HEK293T (cell line): ENCODE measurements around the gene KASH5.

ENCODE experiments used
- CTCF ChIA-PET: fragments of 350-600 bp; formaldehyde crosslinking; extraction: SDS; loops from one replicate; lab custom pipeline; 2021; ENCODE audit warnings: antibody characterized with exemption, inconsistent platforms; lab: Yijun Ruan, JAX
- POLR2A ChIA-PET: fragments of 350-600 bp; formaldehyde crosslinking; extraction: SDS; loops from one replicate; lab custom pipeline; 2020; ENCODE audit warnings: antibody characterized with exemption, inconsistent platforms; lab: Yijun Ruan, JAX
- DNase-seq: peaks from one replicate; pipeline ENCODE4 v3.0.0; 2012; ENCODE audit warnings: mixed read lengths; ENCODE audit errors: extremely low spot score
- ARNT ChIP-seq: fragments of 450-650 bp; IDR thresholded peaks from 2 replicates; pipeline ENCODE4 v1.6.1; 2017; ENCODE audit warnings: mild to moderate bottlenecking
- BHLHE40 ChIP-seq: fragments of 450-650 bp; IDR thresholded peaks from 2 replicates; pipeline ENCODE4 v1.6.1; 2016; ENCODE audit warnings: mild to moderate bottlenecking, moderate library complexity, borderline replicate concordance
- CTBP1 ChIP-seq: fragments of 450-650 bp; IDR thresholded peaks from 2 replicates; pipeline ENCODE4 v1.6.1; 2016; ENCODE audit warnings: borderline replicate concordance
- ELF4 ChIP-seq: fragments of 450-650 bp; IDR thresholded peaks from 2 replicates; pipeline ENCODE4 v1.6.1; 2017; ENCODE audit warnings: antibody characterized with exemption
- FOXA1 ChIP-seq: fragments of 450-650 bp; IDR thresholded peaks from 2 replicates; pipeline ENCODE4 v1.6.1; 2016; ENCODE audit warnings: mild to moderate bottlenecking
- FOXK2 ChIP-seq: fragments of 450-650 bp; IDR thresholded peaks from 2 replicates; pipeline ENCODE4 v1.6.1; 2016; ENCODE audit warnings: mild to moderate bottlenecking
- FOXM1 ChIP-seq: fragments of 450-650 bp; IDR thresholded peaks from 2 replicates; pipeline ENCODE4 v1.6.1; 2017; ENCODE audit warnings: mild to moderate bottlenecking, borderline replicate concordance
- HDGF ChIP-seq: fragments of 450-650 bp; IDR thresholded peaks from 2 replicates; pipeline ENCODE4 v1.6.1; 2017; ENCODE audit warnings: antibody characterized with exemption, borderline replicate concordance
- L3MBTL2 ChIP-seq: fragments of 450-650 bp; conservative IDR thresholded peaks from 2 replicates; pipeline ENCODE4 v1.6.1; 2016; ENCODE audit warnings: mild to moderate bottlenecking
- LEF1 ChIP-seq: fragments of 450-650 bp; IDR thresholded peaks from 2 replicates; pipeline ENCODE4 v1.6.1; 2017; ENCODE audit warnings: mild to moderate bottlenecking, borderline replicate concordance
- NFRKB ChIP-seq: fragments of 450-650 bp; IDR thresholded peaks from 2 replicates; pipeline ENCODE4 v1.6.1; 2016; ENCODE audit warnings: mild to moderate bottlenecking, moderate library complexity
- PKNOX1 ChIP-seq: fragments of 450-650 bp; IDR thresholded peaks from 2 replicates; pipeline ENCODE4 v1.6.1; 2016
- SP1 ChIP-seq: fragments of 450-650 bp; IDR thresholded peaks from 2 replicates; pipeline ENCODE4 v1.6.1; 2017
- SUZ12 ChIP-seq: fragments of 450-650 bp; IDR thresholded peaks from 2 replicates; pipeline ENCODE4 v1.6.1; 2016; ENCODE audit warnings: mild to moderate bottlenecking
- TARDBP ChIP-seq: fragments of 450-650 bp; IDR thresholded peaks from 2 replicates; pipeline ENCODE4 v1.6.1; 2016
- ZNF384 ChIP-seq: fragments of 450-650 bp; IDR thresholded peaks from 2 replicates; pipeline ENCODE4 v1.6.1; 2016

The KASH5 gene

GRCh38 chr19:49374665-49375434 is 13.2 kb upstream of the KASH5 start:
- TF ChIP-seq ARNT (no peak), ZNF384 (no peak), SUZ12 (no peak), BHLHE40 (no peak), LEF1 (no peak), SP1 (no peak), NFRKB (no peak), FOXA1 (no peak), L3MBTL2 (no peak), ELF4 (no peak), FOXK2 (no peak), PKNOX1 (no peak)
- ChIA-PET POLR2A (interaction anchor here (0.6 to 1.5 kb wide), 4 partner anchors 11 to 593 kb away, joined by 3 to 5 read pairs (median 4); partner anchors contain the start of genes ALDH16A1, DKKL1 and PIH1D1), CTCF (interaction anchor here (0.5 kb wide), 1 partner anchor 16 kb away, joined by 4 read pairs; no protein-coding TSS in a partner anchor)
- DNase-seq, result no peak

DNA sequence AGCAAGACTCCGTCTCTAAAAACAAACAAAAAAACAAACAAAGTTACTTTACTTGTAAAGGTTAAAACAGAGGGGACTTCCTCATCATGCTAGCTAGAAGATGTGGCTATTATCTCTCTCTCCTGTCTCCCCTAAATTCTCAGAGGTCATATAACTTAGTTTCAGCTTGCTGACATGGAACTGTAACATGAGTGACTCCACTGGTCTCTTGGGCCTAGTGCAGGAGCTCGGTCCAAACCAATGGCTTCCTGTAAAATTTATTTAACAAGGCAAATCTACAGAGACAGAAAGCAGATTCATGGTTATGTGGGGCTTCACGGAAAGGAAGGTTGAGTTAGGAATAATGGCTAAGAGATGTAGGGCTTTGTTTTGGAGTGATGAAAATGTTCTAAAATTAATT is 9.5 kb upstream of the KASH5 start:
- ChIA-PET CTCF (interaction anchor here (0.6 kb wide), 1 partner anchor 405 kb away, joined by 3 read pairs; no protein-coding TSS in a partner anchor), POLR2A (no interaction called here)
- DNase-seq, result no peak
- TF ChIP-seq SP1, result no peak
- TF ChIP-seq LEF1, result no peak
- no peak for TF ChIP-seq TARDBP
- no peak for TF ChIP-seq L3MBTL2
- no peak for TF ChIP-seq ARNT
- TF ChIP-seq FOXM1, result no peak
- no peak for TF ChIP-seq FOXK2
- TF ChIP-seq NFRKB, result no peak
- TF ChIP-seq ELF4, result no peak
- no peak for TF ChIP-seq PKNOX1
- TF ChIP-seq BHLHE40, result no peak
- no peak for TF ChIP-seq ZNF384

GRCh38 chr19:49380391-49380790 is 7.7 kb upstream of the KASH5 start:
- no peak for DNase-seq
- ChIA-PET POLR2A (no interaction called here), CTCF (interaction anchor here (0.6 kb wide), 1 partner anchor 31 kb away, joined by 3 read pairs; no protein-coding TSS in a partner anchor)
- no peak for TF ChIP-seq SUZ12
- TF ChIP-seq BHLHE40, result no peak
- TF ChIP-seq FOXK2, result no peak
- no peak for TF ChIP-seq FOXA1

GRCh38 chr19:49382639-49383038 is 5.4 kb upstream of the KASH5 start:
- no peak for TF ChIP-seq LEF1
- ChIA-PET POLR2A (no interaction called here), CTCF (no interaction called here)
- no peak for DNase-seq

DNA sequence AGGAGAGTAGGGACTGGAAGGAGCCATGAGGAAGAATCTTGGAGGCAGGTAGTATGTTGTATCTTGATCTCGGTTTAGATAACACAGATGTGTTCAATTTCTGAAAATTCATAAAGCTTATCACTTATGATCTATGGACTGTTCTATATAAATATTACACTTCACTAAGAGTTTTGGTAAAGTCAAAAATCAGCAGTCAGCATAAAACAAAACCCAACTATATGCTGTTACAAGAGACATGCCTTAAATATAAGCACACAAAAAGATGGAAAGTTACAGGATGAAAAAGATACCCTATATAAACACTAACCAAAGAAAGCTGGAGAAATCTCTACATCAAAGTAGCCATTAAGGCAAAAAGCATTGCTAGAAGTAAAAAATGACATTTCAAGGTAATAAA is 4.5 kb upstream of the KASH5 start:
- no peak for DNase-seq
- ChIA-PET POLR2A (interaction anchor here (1.2 kb wide), 1 partner anchor 69 kb away, joined by 4 read pairs; the partner anchor contains the start of gene ALDH16A1), CTCF (no interaction called here)
- no peak for TF ChIP-seq TARDBP
- TF ChIP-seq SP1, result no peak
- no peak for TF ChIP-seq LEF1
- no peak for TF ChIP-seq FOXM1
- TF ChIP-seq PKNOX1, result no peak
- no peak for TF ChIP-seq BHLHE40

DNA sequence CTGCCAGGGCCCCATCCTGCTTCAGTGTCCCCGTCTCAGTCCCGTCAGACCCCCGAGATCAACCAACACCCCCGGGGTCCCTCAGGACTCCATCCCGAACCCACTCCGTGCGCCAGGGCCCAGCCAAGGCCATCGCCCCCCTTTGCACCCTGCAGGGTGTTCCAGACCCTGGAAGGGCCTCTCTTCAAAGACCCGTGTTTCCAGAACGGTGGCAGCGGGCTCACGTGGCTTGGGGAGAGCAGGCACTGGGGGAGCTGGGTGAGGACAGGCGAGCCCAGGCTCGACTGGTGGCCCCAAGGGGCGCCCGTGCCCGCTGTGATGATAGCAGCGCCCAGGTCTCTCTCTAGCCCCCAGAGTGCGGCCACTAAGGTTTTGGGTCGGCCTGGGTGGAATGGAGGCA is 1.4 kb downstream of the KASH5 start:
- DNase-seq, result no peak
- TF ChIP-seq TARDBP (no peak), FOXM1 (no peak), BHLHE40 (no peak), FOXA1 (no peak), NFRKB (no peak), ARNT (no peak), CTBP1 (no peak), ELF4 (no peak), FOXK2 (no peak), L3MBTL2 (no peak), PKNOX1 (no peak), ZNF384 (no peak), SUZ12 (no peak), SP1 (no peak), HDGF (no peak), LEF1 (no peak)
- ChIA-PET POLR2A (interaction anchor here (1.2 kb wide), 1 partner anchor 63 kb away, joined by 4 read pairs; the partner anchor contains the start of gene ALDH16A1), CTCF (no interaction called here)
